Activated naive CD4-positive, alpha-beta T cell treated with anti-CD3 and anti-CD28 coated beads for 36 hours (primary cell): ENCODE data around the gene RHOA. TPM values are rescaled to one million over a fixed set of nuclear protein-coding genes. Genes with fewer than 3 reads are reported as not detected.

Source experiments
- CTCF ChIA-PET: fragments of 350-600 bp; sonication (Branson Sonifier 250); formaldehyde crosslinking; loops from one replicate; lab custom pipeline; 2021; ENCODE audit warnings: antibody characterized with exemption; lab: Charles Lee
- DNase-seq: peaks from one replicate; pipeline ENCODE4 v3.0.0-alpha.2; 2020
- H3K27ac Mint-ChIP-seq: one replicate; pipeline ENCODE4 v1.8.0; 2021; ENCODE audit warnings: mild to moderate bottlenecking, mixed read lengths
- H3K27me3 Mint-ChIP-seq: one replicate; pipeline ENCODE4 v1.8.0; 2021; ENCODE audit warnings: low read depth, mixed read lengths
- H3K36me3 Mint-ChIP-seq: one replicate; pipeline ENCODE4 v1.8.0; 2021; ENCODE audit warnings: low read depth, mixed read lengths
- H3K4me1 Mint-ChIP-seq: one replicate; pipeline ENCODE4 v1.8.0; 2021; ENCODE audit warnings: low read depth, mixed read lengths
- H3K4me3 Mint-ChIP-seq: one replicate; pipeline ENCODE4 v1.8.0; 2021; ENCODE audit warnings: mild to moderate bottlenecking, moderate library complexity, mixed read lengths
- H3K9me3 Mint-ChIP-seq: one replicate; pipeline ENCODE4 v1.8.0; 2021; ENCODE audit warnings: mixed read lengths
- intact Hi-C: fragments of 100-400 bp; cut with micrococcal nuclease; formaldehyde crosslinking; loops from one replicate; pipeline ENCODE4 v1.15.1; 2023
- total RNA-seq, 2 experiments: library from RNA; stranded (reverse); gene quantifications; one replicate each; pipeline ENCODE4 v1.2.3, GENCODE V29; 2021

RHOA gene
- total RNA-seq, 2 experiments from 2014 or later, result 463 to 491 TPM

DNA sequence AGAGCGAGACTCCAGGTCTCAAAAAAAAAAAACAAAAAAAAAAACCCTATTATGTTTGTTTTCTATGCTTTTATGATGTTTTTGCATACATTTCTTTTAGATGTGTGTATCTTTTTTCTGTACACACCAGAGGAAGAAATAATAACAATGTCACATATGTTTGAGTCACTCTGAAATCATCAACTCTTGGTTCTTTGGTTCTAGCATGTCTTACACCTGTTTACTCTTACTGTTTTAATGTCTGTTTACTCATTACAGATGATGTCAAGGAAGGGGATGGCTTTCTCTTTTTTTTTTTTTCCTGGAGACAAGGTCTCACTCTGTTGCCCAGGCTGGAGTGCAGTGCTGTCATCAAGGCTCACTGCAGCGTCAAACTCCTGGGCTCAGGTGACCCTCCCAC lies 24.1 kb downstream of the RHOA start:
- intact Hi-C loops, result no loop called here
- peak overlapping the region; percentile 50 for H3K27ac Mint-ChIP-seq

GRCh38 chr3:49386056-49386756 lies 25.6 kb downstream of the RHOA start:
- Mint-ChIP-seq H3K9me3 (no peaks in the 10 kb centered on the region), H3K4me3 (no peak overlapping the region), H3K27me3 (no peaks in the 10 kb centered on the region), H3K36me3 (peaks cover 10% of the 10 kb centered on the region), H3K4me1 (peaks cover 52% of the 10 kb centered on the region), H3K27ac (no peak overlapping the region)
- CTCF ChIA-PET, result no interaction called here
- DNase-seq, result no peak
- intact Hi-C loops, result no loop called here

More for the DNA sequence above, 24.1 kb downstream of the RHOA start:
- no peak for DNase-seq
- H3K4me1 Mint-ChIP-seq, result peaks cover 50% of the 10 kb centered on the region
- H3K27me3 Mint-ChIP-seq, result no peaks in the 10 kb centered on the region
- CTCF ChIA-PET, result no interaction called here
- no peaks in the 10 kb centered on the region for H3K9me3 Mint-ChIP-seq
- H3K4me3 Mint-ChIP-seq, result no peak overlapping the region
- H3K36me3 Mint-ChIP-seq, result peaks cover 10% of the 10 kb centered on the region

DNA sequence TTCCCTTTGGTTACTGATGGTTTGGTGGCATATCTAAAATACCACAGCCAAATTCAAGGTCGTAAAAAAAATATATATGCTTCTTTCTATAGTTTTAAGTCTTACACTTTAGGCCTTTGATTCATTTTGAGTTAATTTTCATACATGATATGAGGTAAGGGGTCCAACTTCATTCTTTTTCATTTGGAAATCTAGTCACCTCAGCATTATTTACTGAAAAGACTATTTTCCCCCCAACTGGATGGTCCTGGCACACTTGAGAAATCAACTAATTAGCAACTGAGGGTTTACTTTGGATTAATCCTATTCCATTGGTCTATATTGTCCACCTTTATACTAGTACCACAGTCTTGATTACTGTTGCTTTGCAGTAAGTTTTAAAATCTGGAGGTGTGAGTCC lies 26.2 kb downstream of the RHOA start:
- no peak overlapping the region for H3K27ac Mint-ChIP-seq
- no peak overlapping the region for H3K4me3 Mint-ChIP-seq

GRCh38 chr3:49383387-49383786 lies 28.4 kb downstream of the RHOA start:
- H3K27me3 Mint-ChIP-seq, result no peaks in the 10 kb centered on the region
- intact Hi-C loops, result no loop called here
- no peak for DNase-seq
- peaks cover 55% of the 10 kb centered on the region for H3K4me1 Mint-ChIP-seq
- no peaks in the 10 kb centered on the region for H3K9me3 Mint-ChIP-seq
- H3K4me3 Mint-ChIP-seq, result no peak overlapping the region
- H3K36me3 Mint-ChIP-seq, result peaks cover 6% of the 10 kb centered on the region
- CTCF ChIA-PET, result no interaction called here
- no peak overlapping the region for H3K27ac Mint-ChIP-seq

More for the DNA sequence above, 26.2 kb downstream of the RHOA start:
- CTCF ChIA-PET, result no interaction called here
- peaks cover 52% of the 10 kb centered on the region for H3K4me1 Mint-ChIP-seq
- no peaks in the 10 kb centered on the region for H3K27me3 Mint-ChIP-seq
- peaks cover 10% of the 10 kb centered on the region for H3K36me3 Mint-ChIP-seq
- no peak for DNase-seq
- no peaks in the 10 kb centered on the region for H3K9me3 Mint-ChIP-seq
- intact Hi-C loops, result no loop called here

DNA sequence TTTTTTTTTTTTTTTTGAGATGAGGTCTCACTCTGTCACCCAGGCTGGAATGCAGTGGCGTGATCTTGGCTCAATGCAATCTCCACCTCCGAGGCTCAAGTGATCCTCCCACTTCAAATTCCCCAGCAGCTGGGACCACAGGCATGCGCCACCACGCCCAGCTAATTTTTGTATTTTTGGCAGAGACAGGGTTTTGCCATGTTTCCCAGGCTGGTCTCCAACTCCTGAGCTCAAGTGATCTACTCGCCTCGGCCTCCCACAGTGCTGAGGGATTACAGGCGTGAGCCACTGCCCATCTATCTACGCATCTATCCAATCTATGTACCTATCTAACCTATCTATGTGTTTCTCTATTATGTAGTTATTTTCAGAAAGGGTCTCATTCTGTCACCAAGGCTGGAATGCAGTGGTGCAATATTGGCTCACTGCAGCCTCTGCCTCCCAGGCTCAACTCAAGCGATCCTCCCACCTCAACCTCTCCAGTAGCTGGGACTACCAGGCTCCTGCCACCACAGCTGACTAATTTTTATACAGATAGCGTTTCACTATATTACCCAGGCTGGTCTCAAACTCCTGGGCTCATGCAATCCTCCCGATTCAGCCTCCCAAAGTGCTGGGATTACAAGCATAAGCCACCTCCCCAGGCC lies 33.4 kb downstream of the RHOA start:
- Mint-ChIP-seq H3K27me3 (no peaks in the 10 kb centered on the region), H3K27ac (peak overlapping the region; percentile 84), H3K4me3 (no peak overlapping the region), H3K36me3 (peaks cover 16% of the 10 kb centered on the region), H3K9me3 (no peaks in the 10 kb centered on the region), H3K4me1 (peaks cover 45% of the 10 kb centered on the region)
- intact Hi-C loops, result no loop called here
- CTCF ChIA-PET, result no interaction called here
- no peak for DNase-seq

DNA sequence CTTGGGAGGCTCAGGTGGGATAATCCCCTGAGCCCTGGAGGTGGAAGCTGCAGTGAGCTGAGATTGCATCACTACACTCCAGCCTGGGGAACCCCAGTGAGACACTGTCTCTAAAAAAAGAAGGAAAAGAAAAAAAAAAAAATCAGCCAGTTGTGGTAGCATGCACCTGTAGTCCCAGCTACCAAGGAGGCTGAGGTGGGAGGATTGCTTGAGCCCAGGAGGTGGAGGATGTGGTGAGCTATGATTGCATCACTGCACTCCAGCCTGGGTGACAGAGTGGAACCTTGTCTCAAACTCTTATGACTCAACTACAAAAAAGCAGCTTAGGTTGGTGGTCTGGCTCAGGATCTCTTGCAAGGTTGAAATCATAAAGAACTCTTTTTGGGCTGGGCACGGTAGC lies 34.3 kb downstream of the RHOA start:
- Mint-ChIP-seq H3K4me3 (no peak overlapping the region), H3K4me1 (peaks cover 43% of the 10 kb centered on the region), H3K27ac (peak overlapping the region; percentile 87), H3K27me3 (no peaks in the 10 kb centered on the region), H3K9me3 (no peaks in the 10 kb centered on the region), H3K36me3 (peaks cover 22% of the 10 kb centered on the region)
- peak; percentile 89 for DNase-seq
- intact Hi-C loops, result loop anchor here (1.0 kb wide), 3 partner anchors 19 to 37 kb away; partner anchors contain the start of genes GPX1 and USP4
- CTCF ChIA-PET, result no interaction called here

- no peak overlapping the region for H3K4me3 Mint-ChIP-seq
- intact Hi-C loops, result no loop called here
- H3K27ac Mint-ChIP-seq, result no peak overlapping the region
- peaks cover 18% of the 10 kb centered on the region for H3K4me1 Mint-ChIP-seq
- H3K9me3 Mint-ChIP-seq, result no peaks in the 10 kb centered on the region
- DNase-seq, result no peak
- CTCF ChIA-PET, result no interaction called here
- peaks cover 35% of the 10 kb centered on the region for H3K36me3 Mint-ChIP-seq
- no peaks in the 10 kb centered on the region for H3K27me3 Mint-ChIP-seq
Observed at GRCh38 chr3:49371946-49372345, 39.8 kb downstream of the RHOA start.

- Mint-ChIP-seq H3K9me3 (no peaks in the 10 kb centered on the region), H3K4me3 (no peak overlapping the region), H3K27me3 (no peaks in the 10 kb centered on the region), H3K36me3 (peaks cover 45% of the 10 kb centered on the region), H3K27ac (peak overlapping the region; percentile 67), H3K4me1 (peaks cover 14% of the 10 kb centered on the region)
- CTCF ChIA-PET, result no interaction called here
- intact Hi-C loops, result no loop called here
- DNase-seq, result no peak
Observed at GRCh38 chr3:49370585-49371290, 41.0 kb downstream of the RHOA start.

GRCh38 chr3:49362561-49362960 lies 49.2 kb downstream of the RHOA start:
- Mint-ChIP-seq H3K27me3 (no peaks in the 10 kb centered on the region), H3K9me3 (no peaks in the 10 kb centered on the region), H3K4me1 (peaks cover 13% of the 10 kb centered on the region), H3K4me3 (no peak overlapping the region), H3K36me3 (peaks cover 53% of the 10 kb centered on the region), H3K27ac (peak overlapping the region; percentile 75)
- intact Hi-C loops, result no loop called here
- CTCF ChIA-PET, result interaction anchor here (0.7 kb wide), 1 partner anchor 24 kb away, joined by 4 read pairs; no protein-coding TSS in a partner anchor
- no peak for DNase-seq

DNA sequence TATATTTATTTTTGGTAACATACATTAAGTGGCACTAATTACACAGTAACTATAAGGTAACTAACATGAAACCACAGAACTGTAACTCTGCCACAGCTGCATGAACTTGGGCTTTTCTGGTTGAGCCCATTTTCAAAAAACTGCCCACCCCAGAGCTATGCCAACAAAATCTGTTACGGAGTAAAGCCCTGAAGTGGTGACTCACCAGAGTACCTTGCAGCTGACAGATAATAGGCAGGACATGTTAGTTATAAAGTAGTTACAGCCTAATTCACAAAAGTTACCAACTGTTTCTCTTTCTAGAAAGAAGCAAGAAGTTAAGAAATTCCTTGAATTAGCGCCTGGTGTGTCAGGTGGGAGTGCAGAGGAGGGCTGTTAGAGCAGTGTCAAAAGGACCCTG lies 52.2 kb downstream of the RHOA start:
- H3K9me3 Mint-ChIP-seq, result no peaks in the 10 kb centered on the region
- CTCF ChIA-PET, result interaction anchor here (1.0 to 1.7 kb wide), 4 partner anchors 14 to 90 kb away, joined by 3 to 13 read pairs (median 7); partner anchors contain the start of gene USP4
- peaks cover 26% of the 10 kb centered on the region for H3K4me1 Mint-ChIP-seq
- H3K36me3 Mint-ChIP-seq, result peaks cover 55% of the 10 kb centered on the region
- DNase-seq, result no peak
- peak overlapping the region; percentile 92 for H3K4me3 Mint-ChIP-seq
- no peaks in the 10 kb centered on the region for H3K27me3 Mint-ChIP-seq
- H3K27ac Mint-ChIP-seq, result peak overlapping the region; percentile 94
- intact Hi-C loops, result loop anchor here (5.0 kb wide), 1 partner anchor 337 kb away; the partner anchor contains the start of gene NDUFAF3

GRCh38 chr3:49358884-49359225 lies 52.9 kb downstream of the RHOA start:
- Mint-ChIP-seq H3K27ac (peak overlapping the region; percentile 94), H3K36me3 (peaks cover 56% of the 10 kb centered on the region), H3K9me3 (no peaks in the 10 kb centered on the region), H3K4me1 (peaks cover 25% of the 10 kb centered on the region), H3K27me3 (no peaks in the 10 kb centered on the region), H3K4me3 (peak overlapping the region; percentile 92)
- CTCF ChIA-PET, result interaction anchor here (0.6 to 1.7 kb wide), 5 partner anchors 14 to 443 kb away, joined by 3 to 13 read pairs (median 5); partner anchors contain the start of gene USP4
- DNase-seq, result peak; percentile 52
- intact Hi-C loops, result loop anchor here (1.0 to 5.0 kb wide), 5 partner anchors 18 to 337 kb away; partner anchors contain the start of genes NDUFAF3, TCTA and USP4
